Fibroblast of lung (primary cell): Measurements from ENCODE around the gene ICOSLG.
"Not testable (repeated sequence)": the region's sequence is repeated elsewhere in the genome, so short reads cannot be mapped to it uniquely, and the experiment has no call there.

ENCODE experiments used
- EZH2 ChIP-seq: IDR thresholded peaks from 2 replicates; pipeline ENCODE4 v1.5.1; 2012; ENCODE audit warnings: low read length, control low read depth, mild to moderate bottlenecking; ENCODE audit errors: missing control alignments
- TF ChIP-seq, protein P1 (sequence below), 2 donors: IDR thresholded peaks in 1 of 2; conservative IDR thresholded peaks in 1 of 2; 1 replicate in 1 of 2; 2 replicates in 1 of 2; pipeline ENCODE4 v1.5.1; 2011 to 2012; ENCODE audit warnings: low read length in 2 of 2, control low read depth in 1 of 2, inconsistent platforms in 1 of 2, low read depth in 1 of 2, mild to moderate bottlenecking in 1 of 2

DNA sequence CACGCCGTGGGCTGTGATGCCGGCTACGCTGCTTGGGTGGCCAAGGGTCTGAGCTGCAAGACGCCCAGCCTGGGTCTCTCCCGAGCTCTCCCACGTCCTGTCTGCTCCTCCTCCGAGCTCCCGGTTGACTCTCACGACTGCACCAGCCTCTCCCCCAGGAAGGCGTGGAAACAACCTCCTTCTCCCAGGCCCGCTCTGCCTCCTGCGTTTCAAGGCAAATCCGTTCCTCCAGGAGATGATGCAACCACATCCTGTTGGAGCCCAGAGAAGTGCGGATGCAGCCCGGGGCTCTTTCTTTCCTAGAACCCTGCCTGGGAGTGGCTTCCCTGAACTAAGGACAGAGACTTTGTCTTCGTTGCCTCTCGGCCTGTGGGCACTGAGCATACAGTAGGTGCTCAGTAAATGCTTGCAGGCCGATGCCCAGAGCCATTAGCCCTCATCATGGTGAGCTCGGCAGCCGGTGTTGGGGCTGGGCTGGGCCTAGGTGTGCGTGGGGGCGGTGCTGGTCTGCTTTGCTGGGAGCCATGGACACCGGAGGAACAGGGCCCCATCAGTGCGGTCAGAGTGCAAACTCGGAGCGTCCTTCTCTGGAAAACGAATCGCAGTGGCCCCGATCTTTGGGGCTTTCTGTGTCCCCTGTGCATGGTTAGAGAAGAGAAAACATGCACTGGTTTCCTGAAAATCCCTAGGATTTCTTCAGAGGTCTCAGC, 38.0 kb downstream of the ICOSLG start:
- TF ChIP-seq EZH2: not testable (repeated sequence)
- TF ChIP-seq, protein P1, sequence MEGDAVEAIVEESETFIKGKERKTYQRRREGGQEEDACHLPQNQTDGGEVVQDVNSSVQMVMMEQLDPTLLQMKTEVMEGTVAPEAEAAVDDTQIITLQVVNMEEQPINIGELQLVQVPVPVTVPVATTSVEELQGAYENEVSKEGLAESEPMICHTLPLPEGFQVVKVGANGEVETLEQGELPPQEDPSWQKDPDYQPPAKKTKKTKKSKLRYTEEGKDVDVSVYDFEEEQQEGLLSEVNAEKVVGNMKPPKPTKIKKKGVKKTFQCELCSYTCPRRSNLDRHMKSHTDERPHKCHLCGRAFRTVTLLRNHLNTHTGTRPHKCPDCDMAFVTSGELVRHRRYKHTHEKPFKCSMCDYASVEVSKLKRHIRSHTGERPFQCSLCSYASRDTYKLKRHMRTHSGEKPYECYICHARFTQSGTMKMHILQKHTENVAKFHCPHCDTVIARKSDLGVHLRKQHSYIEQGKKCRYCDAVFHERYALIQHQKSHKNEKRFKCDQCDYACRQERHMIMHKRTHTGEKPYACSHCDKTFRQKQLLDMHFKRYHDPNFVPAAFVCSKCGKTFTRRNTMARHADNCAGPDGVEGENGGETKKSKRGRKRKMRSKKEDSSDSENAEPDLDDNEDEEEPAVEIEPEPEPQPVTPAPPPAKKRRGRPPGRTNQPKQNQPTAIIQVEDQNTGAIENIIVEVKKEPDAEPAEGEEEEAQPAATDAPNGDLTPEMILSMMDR (conservative IDR thresholded peaks at IDR 0.05 in 1 of 2, IDR thresholded peaks at IDR 0.05 in 1 of 2; ENCODE audit: low read depth in 1 of 2, low read length in 2 of 2): not testable (repeated sequence)
